Vagina (tissue), 2 donors: ENCODE measurements around the gene WDR7.

Experiments
- POLR2A ChIP-seq, 2 donors: fragments of 450-650 bp; IDR thresholded peaks; one replicate each; pipeline ENCODE4 v1.6.1; 2017; ENCODE audit warnings: antibody characterized with exemption in 2 of 2, mild to moderate bottlenecking in 2 of 2, moderate library complexity in 2 of 2
- POLR2AphosphoS5 ChIP-seq, 2 donors: sonication (generic); formaldehyde crosslinking; IDR thresholded peaks; one replicate each; pipeline ENCODE4 v1.9.0; 2017; ENCODE audit warnings: antibody characterized with exemption in 2 of 2, mild to moderate bottlenecking in 2 of 2, low read depth in 1 of 2; ENCODE audit not compliant: insufficient read depth in 1 of 2
- TF ChIP-seq, protein P1 (sequence below), 3 experiments: fragments of 450-650 bp in 2 of 3; fragments of 200-600 bp in 1 of 3; sonication (generic) in 1 of 3; IDR thresholded peaks; one replicate each; pipeline ENCODE4 v1.5.1; 2017 to 2019; ENCODE audit warnings: antibody characterized with exemption in 3 of 3, mild to moderate bottlenecking in 2 of 3, moderate library complexity in 2 of 3

DNA sequence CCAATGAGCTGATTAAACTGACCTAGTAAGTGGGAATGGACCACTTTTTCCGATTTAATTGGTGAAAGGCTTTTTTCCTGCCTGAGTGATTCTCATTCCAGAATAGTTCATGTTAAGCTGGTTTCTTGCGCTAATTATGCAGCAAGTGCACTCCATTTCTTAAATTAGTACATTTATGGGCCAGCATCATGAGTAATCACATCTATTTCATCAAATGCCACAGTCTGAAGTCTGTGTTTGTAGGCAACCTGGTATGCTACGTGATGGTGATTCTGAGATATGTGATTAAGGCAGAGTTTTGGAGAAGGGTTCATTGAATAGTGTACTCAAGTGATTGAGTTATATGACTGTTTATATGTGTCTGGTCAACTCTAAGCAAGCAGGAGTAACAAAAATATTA, 367.7 kb downstream of the WDR7 start:
- TF ChIP-seq, protein P1, sequence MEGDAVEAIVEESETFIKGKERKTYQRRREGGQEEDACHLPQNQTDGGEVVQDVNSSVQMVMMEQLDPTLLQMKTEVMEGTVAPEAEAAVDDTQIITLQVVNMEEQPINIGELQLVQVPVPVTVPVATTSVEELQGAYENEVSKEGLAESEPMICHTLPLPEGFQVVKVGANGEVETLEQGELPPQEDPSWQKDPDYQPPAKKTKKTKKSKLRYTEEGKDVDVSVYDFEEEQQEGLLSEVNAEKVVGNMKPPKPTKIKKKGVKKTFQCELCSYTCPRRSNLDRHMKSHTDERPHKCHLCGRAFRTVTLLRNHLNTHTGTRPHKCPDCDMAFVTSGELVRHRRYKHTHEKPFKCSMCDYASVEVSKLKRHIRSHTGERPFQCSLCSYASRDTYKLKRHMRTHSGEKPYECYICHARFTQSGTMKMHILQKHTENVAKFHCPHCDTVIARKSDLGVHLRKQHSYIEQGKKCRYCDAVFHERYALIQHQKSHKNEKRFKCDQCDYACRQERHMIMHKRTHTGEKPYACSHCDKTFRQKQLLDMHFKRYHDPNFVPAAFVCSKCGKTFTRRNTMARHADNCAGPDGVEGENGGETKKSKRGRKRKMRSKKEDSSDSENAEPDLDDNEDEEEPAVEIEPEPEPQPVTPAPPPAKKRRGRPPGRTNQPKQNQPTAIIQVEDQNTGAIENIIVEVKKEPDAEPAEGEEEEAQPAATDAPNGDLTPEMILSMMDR (IDR thresholded peaks at IDR 0.05): no peak
- TF ChIP-seq POLR2A (IDR thresholded peaks at IDR 0.05) (no peak), POLR2AphosphoS5 (IDR thresholded peaks at IDR 0.05; ENCODE audit: insufficient read depth in 1 of 2, low read depth in 1 of 2) (no peak)
